Karpas-422 (cell line): ENCODE data around the gene PC. TPM values are rescaled to one million over a fixed set of nuclear protein-coding genes. Genes with fewer than 3 reads are reported as not detected.
"Not testable (repeated sequence)": the region's sequence is repeated elsewhere in the genome, so short reads cannot be mapped to it uniquely, and the experiment has no call there.

ENCODE experiments used
- DNase-seq: peaks from one replicate; pipeline ENCODE4 v3.0.0-alpha.2; 2015
- H2AFZ ChIP-seq: fragments of 200-600 bp; sonication (generic); 2 replicates; pipeline ENCODE4 v1.6.1; 2014; ENCODE audit warnings: antibody characterized with exemption, low read length, mixed read lengths
- H3K27ac ChIP-seq: fragments of 200-600 bp; sonication (generic); 2 replicates; pipeline ENCODE4 v1.5.1; 2014; ENCODE audit warnings: mild to moderate bottlenecking, low read length, moderate library complexity
- H3K27me3 ChIP-seq: fragments of 200-600 bp; sonication (generic); 2 replicates; pipeline ENCODE4 v1.6.1; 2014; ENCODE audit warnings: low read length, mixed read lengths
- H3K36me3 ChIP-seq: fragments of 200-600 bp; sonication (generic); 2 replicates; pipeline ENCODE4 v1.6.1; 2014; ENCODE audit warnings: low read length, mixed read lengths; ENCODE audit not compliant: insufficient read depth
- H3K4me1 ChIP-seq: fragments of 200-600 bp; sonication (generic); 2 replicates; pipeline ENCODE4 v1.6.1; 2014; ENCODE audit warnings: mild to moderate bottlenecking, low read length, mixed read lengths
- H3K4me2 ChIP-seq: fragments of 200-600 bp; sonication (generic); 2 replicates; pipeline ENCODE4 v1.6.1; 2014; ENCODE audit warnings: low read length, low read depth, mild to moderate bottlenecking; ENCODE audit not compliant: poor library complexity, severe bottlenecking
- H3K4me3 ChIP-seq: fragments of 200-600 bp; sonication (generic); 2 replicates; pipeline ENCODE4 v1.5.1; 2014; ENCODE audit warnings: mild to moderate bottlenecking, antibody characterized with exemption, low read length, mixed read lengths
- H3K79me2 ChIP-seq: fragments of 200-600 bp; sonication (generic); 2 replicates; pipeline ENCODE4 v1.6.1; 2014; ENCODE audit warnings: mild to moderate bottlenecking, low read length, mixed read lengths
- H3K9ac ChIP-seq: fragments of 200-600 bp; sonication (generic); 2 replicates; pipeline ENCODE4 v1.6.0; 2014; ENCODE audit warnings: low read length
- H3K9me2 ChIP-seq: fragments of 200-600 bp; sonication (generic), shearing (Covaris generic); replicated peaks from 2 replicates; pipeline ENCODE4 v1.6.0; 2014; ENCODE audit warnings: mild to moderate bottlenecking, low read length, moderate library complexity; ENCODE audit not compliant: insufficient read depth
- H3K9me3 ChIP-seq: fragments of 300-700, 200-600 bp; sonication (generic); 2 replicates; pipeline ENCODE4 v1.6.1; 2014; ENCODE audit warnings: low read length, mixed read lengths
- H4K20me1 ChIP-seq: fragments of 200-600 bp; sonication (generic); 2 replicates; pipeline ENCODE4 v1.6.1; 2014; ENCODE audit warnings: mild to moderate bottlenecking, antibody characterized with exemption, low read length, low read depth; ENCODE audit not compliant: insufficient read depth
- small RNA-seq: library from RNA; depleted of rRNA; stranded (forward); fragments of <200 nt; gene quantifications from one replicate; pipeline ENCODE3, GENCODE V24; 2014
- total RNA-seq: library from RNA; depleted of rRNA; stranded (reverse); fragments of >200 nt; shearing (Covaris generic); gene quantifications from 2 replicates; pipeline ENCODE4 v1.2.3, GENCODE V29; 2014; ENCODE audit warnings: low replicate concordance; rRNA removed

Gene PC
- total RNA-seq, 1 experiment from 2014 or later, result not detected

GRCh38 chr11:66815646-66816045 is 142.5 kb downstream of the PC start:
- H3K79me2 ChIP-seq, result no peaks in the 10 kb centered on the region
- H3K9ac ChIP-seq, result no peak overlapping the region
- peaks cover 21% of the 10 kb centered on the region for H3K4me1 ChIP-seq
- no peak overlapping the region for H3K4me2 ChIP-seq
- H3K36me3 ChIP-seq, result no peaks in the 10 kb centered on the region
- H3K9me2 ChIP-seq, result no peaks in the 10 kb centered on the region
- no peaks in the 10 kb centered on the region for H3K9me3 ChIP-seq
- no peak for DNase-seq
- no peaks in the 10 kb centered on the region for H4K20me1 ChIP-seq
- H2AFZ ChIP-seq, result no peak overlapping the region
- peak overlapping the region; percentile 35; the same call in 1 of the 2 replicates for H3K27ac ChIP-seq
- H3K27me3 ChIP-seq, result no peaks in the 10 kb centered on the region
- no peak overlapping the region for H3K4me3 ChIP-seq

- Histone ChIP-seq H2AFZ (no peak overlapping the region), H3K27me3 (no peaks in the 10 kb centered on the region), H3K9me2 (no peaks in the 10 kb centered on the region), H3K27ac (no peak overlapping the region), H3K4me3 (no peak overlapping the region), H3K4me2 (no peak overlapping the region), H3K79me2 (no peaks in the 10 kb centered on the region), H3K36me3 (no peaks in the 10 kb centered on the region), H3K9ac (no peak overlapping the region), H3K4me1 (peaks cover 21% of the 10 kb centered on the region), H3K9me3 (no peaks in the 10 kb centered on the region), H4K20me1 (no peaks in the 10 kb centered on the region)
- DNase-seq, result no peak
Observed at GRCh38 chr11:66814678-66815077, 143.5 kb downstream of the PC start.

- peaks cover 20% of the 10 kb centered on the region for H3K4me1 ChIP-seq
- no peak overlapping the region for H3K4me3 ChIP-seq
- no peaks in the 10 kb centered on the region for H3K9me2 ChIP-seq
- H3K9ac ChIP-seq, result no peak overlapping the region
- no peak overlapping the region for H3K4me2 ChIP-seq
- H3K27me3 ChIP-seq, result no peaks in the 10 kb centered on the region
- 0 out of 2 replicates have a peak overlapping the region, but pooled peaks have one; percentile 33 for H3K27ac ChIP-seq
- no peaks in the 10 kb centered on the region for H3K79me2 ChIP-seq
- no peak overlapping the region for H2AFZ ChIP-seq
- H3K36me3 ChIP-seq, result 0 out of 2 replicates have a peak, but pooled peaks cover 7% of the 10 kb centered on the region
- H4K20me1 ChIP-seq, result no peaks in the 10 kb centered on the region
- no peak for DNase-seq
- H3K9me3 ChIP-seq, result no peaks in the 10 kb centered on the region
Observed at GRCh38 chr11:66810576-66811185, 147.5 kb downstream of the PC start.

- Histone ChIP-seq H4K20me1 (no peaks in the 10 kb centered on the region), H3K4me2 (no peak overlapping the region), H3K4me3 (no peak overlapping the region), H3K9ac (no peak overlapping the region), H3K27me3 (no peaks in the 10 kb centered on the region), H3K79me2 (no peaks in the 10 kb centered on the region), H3K9me3 (no peaks in the 10 kb centered on the region), H3K27ac (peak overlapping the region; percentile 33; the same call in 1 of the 2 replicates), H3K9me2 (no peaks in the 10 kb centered on the region), H3K36me3 (0 out of 2 replicates have a peak, but pooled peaks cover 7% of the 10 kb centered on the region), H3K4me1 (peaks cover 23% of the 10 kb centered on the region), H2AFZ (no peak overlapping the region)
- no peak for DNase-seq
Observed at GRCh38 chr11:66809592-66809991, 148.6 kb downstream of the PC start.

- DNase-seq, result peak; percentile 94
- peaks cover 50% of the 10 kb centered on the region for H3K4me1 ChIP-seq
- H3K9me2 ChIP-seq, result no peaks in the 10 kb centered on the region
- 0 out of 2 replicates have a peak overlapping the region, but pooled peaks have one; percentile 15 for H2AFZ ChIP-seq
- peak overlapping the region; percentile 38 for H3K4me3 ChIP-seq
- peaks cover 4% of the 10 kb centered on the region; the same call in 1 of the 2 replicates for H3K36me3 ChIP-seq
- no peaks in the 10 kb centered on the region for H3K27me3 ChIP-seq
- H3K79me2 ChIP-seq, result no peaks in the 10 kb centered on the region
- H4K20me1 ChIP-seq, result no peaks in the 10 kb centered on the region
- H3K9ac ChIP-seq, result peak overlapping the region; percentile 62
- H3K27ac ChIP-seq, result peak overlapping the region; percentile 98
- peak overlapping the region; percentile 69 for H3K4me2 ChIP-seq
- no peaks in the 10 kb centered on the region for H3K9me3 ChIP-seq
Observed at GRCh38 chr11:66800720-66801428, 157.3 kb downstream of the PC start.

DNA sequence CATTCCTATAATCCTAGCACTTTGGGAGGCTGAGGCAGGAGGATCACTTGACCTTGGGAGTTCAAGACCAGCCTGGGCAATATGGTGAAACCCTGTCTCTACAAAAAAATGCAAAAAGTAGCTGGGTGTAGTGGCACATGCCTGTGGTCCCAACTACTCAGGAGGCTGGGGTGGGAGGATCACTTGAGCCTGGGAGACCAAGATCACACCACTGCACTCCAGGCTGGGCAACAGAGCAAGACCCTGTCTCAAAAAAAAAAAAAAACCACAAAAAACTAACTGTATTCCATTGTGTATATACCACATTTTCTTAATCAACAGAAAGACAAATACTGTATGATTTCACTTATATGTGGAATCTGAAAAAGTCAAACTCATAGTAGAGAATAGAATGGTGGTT is 158.4 kb downstream of the PC start:
- H3K79me2 ChIP-seq, H3K27me3 ChIP-seq, H3K4me3 ChIP-seq, H4K20me1 ChIP-seq, H3K36me3 ChIP-seq, DNase-seq, H3K9ac ChIP-seq, H2AFZ ChIP-seq, H3K9me2 ChIP-seq, H3K9me3 ChIP-seq: not testable (repeated sequence)
- Histone ChIP-seq H3K27ac (peak overlapping the region; percentile 98), H3K4me1 (peaks cover 43% of the 10 kb centered on the region), H3K4me2 (peak overlapping the region; percentile 69)

Small RNA genes lying within 50 kb of the gene (small RNA-seq; reads per million reads assigned to genes)
- not detected for gene MIR3163
- gene RNU7-23P, result not detected

Other genes starting within 250 kb of the PC start
- 18.9 and 72.0 TPM in 2 replicates for gene SPTBN2, start 229.2 kb downstream of the PC start, total RNA-seq
- gene RCE1, start 114.9 kb downstream of the PC start, total RNA-seq, result 20.4 and 53.3 TPM in 2 replicates
- gene LRFN4, start 101.3 kb downstream of the PC start, total RNA-seq, result 8.7 and 24.2 TPM in 2 replicates
- gene C11orf86, start 16.9 kb upstream of the PC start, total RNA-seq, result not detected in 2 replicates
- gene SYT12, start 64.8 kb upstream of the PC start, total RNA-seq, result 0.22 TPM in 1 of 2 replicates, not detected in the other
- gene RHOD, start 98.5 kb upstream of the PC start, total RNA-seq, result not detected in 2 replicates
- gene KDM2A, start 160.9 kb upstream of the PC start, total RNA-seq, result 44.7 and 55.8 TPM in 2 replicates